Neural cell (in vitro differentiated cells): Measurements from ENCODE around the gene SLC35D1. TPM values are rescaled to one million over a fixed set of nuclear protein-coding genes. Genes with fewer than 3 reads are reported as not detected.
"Not testable (repeated sequence)": the region's sequence is repeated elsewhere in the genome, so short reads cannot be mapped to it uniquely, and the experiment has no call there.

Experiments used
- H2AFZ ChIP-seq: fragments of 200-600, 300-800 bp; sonication (generic), shearing (Covaris generic); 2 replicates; pipeline ENCODE4 v1.6.0; 2014; ENCODE audit warnings: low read depth, mild to moderate bottlenecking, antibody characterized with exemption, low read length, moderate library complexity
- H3F3A ChIP-seq: fragments of 200-600 bp; shearing (Covaris generic); 2 replicates; pipeline ENCODE4 v1.6.1; 2016; ENCODE audit warnings: mild to moderate bottlenecking, moderate library complexity, mixed read lengths, antibody characterized with exemption, low read length; ENCODE audit not compliant: insufficient read depth, poor library complexity, severe bottlenecking
- H3K27ac ChIP-seq: fragments of 200-600, 300-800 bp; sonication (generic), shearing (Covaris generic); 2 replicates; pipeline ENCODE4 v1.5.1; 2014; ENCODE audit warnings: mild to moderate bottlenecking, low read length, moderate library complexity
- H3K27me3 ChIP-seq: fragments of 300-800, 200-600 bp; sonication (generic), shearing (Covaris generic); 2 replicates; pipeline ENCODE4 v1.6.0; 2014; ENCODE audit warnings: mild to moderate bottlenecking, low read depth, low read length, moderate library complexity; ENCODE audit not compliant: insufficient read depth
- H3K36me3 ChIP-seq: fragments of 300-800, 200-600 bp; sonication (generic), shearing (Covaris generic); 2 replicates; pipeline ENCODE4 v1.5.1; 2014; ENCODE audit warnings: mild to moderate bottlenecking, antibody characterized with exemption, low read length, moderate library complexity; ENCODE audit not compliant: insufficient read depth
- H3K4me2 ChIP-seq: fragments of 300-800, 200-600 bp; sonication (generic), shearing (Covaris generic); 2 replicates; pipeline ENCODE4 v1.6.0; 2014; ENCODE audit warnings: mild to moderate bottlenecking, low read length
- H3K4me3 ChIP-seq: fragments of 300-800, 200-600 bp; sonication (generic), shearing (Covaris generic); 2 replicates; pipeline ENCODE4 v1.5.1; 2014; ENCODE audit warnings: mild to moderate bottlenecking, low read length, moderate library complexity
- H3K79me2 ChIP-seq: fragments of 200-600 bp; shearing (Covaris generic); replicated peaks from 2 replicates; pipeline ENCODE4 v1.6.0; 2014; ENCODE audit warnings: mild to moderate bottlenecking, low read length, moderate library complexity; ENCODE audit not compliant: insufficient read depth
- H3K9ac ChIP-seq: fragments of 300-800, 200-600 bp; sonication (generic), shearing (Covaris generic); 2 replicates; pipeline ENCODE4 v1.6.1; 2016; ENCODE audit warnings: mild to moderate bottlenecking, low read length, mixed read lengths
- H3K9me2 ChIP-seq: fragments of 200-600 bp; shearing (Covaris generic); 2 replicates; pipeline ENCODE4 v1.6.1; 2016; ENCODE audit warnings: mild to moderate bottlenecking, low read length, mixed read lengths; ENCODE audit not compliant: insufficient read depth
- H3K9me3 ChIP-seq: fragments of 200-600, 300-800 bp; sonication (generic), shearing (Covaris generic); 2 replicates; pipeline ENCODE4 v1.6.1; 2016; ENCODE audit warnings: mild to moderate bottlenecking, mixed run types, low read length, moderate library complexity, mixed read lengths
- H4K20me1 ChIP-seq: fragments of 200-600 bp; shearing (Covaris generic); 2 replicates; pipeline ENCODE4 v1.6.1; 2016; ENCODE audit warnings: mild to moderate bottlenecking, mixed run types; ENCODE audit not compliant: insufficient read depth
- EP300 ChIP-seq: fragments of 450-650 bp; conservative IDR thresholded peaks from 2 replicates; pipeline ENCODE4 v1.6.1; 2014; ENCODE audit warnings: antibody characterized with exemption, mild to moderate bottlenecking, moderate library complexity; ENCODE audit not compliant: poor library complexity, severe bottlenecking
- EZH2 ChIP-seq: fragments of 200-600, 300-800 bp; shearing (Covaris generic), sonication (generic); IDR thresholded peaks from 2 replicates; pipeline ENCODE4 v1.6.1; 2014; ENCODE audit warnings: antibody characterized with exemption, low read length, borderline replicate concordance, mild to moderate bottlenecking; ENCODE audit not compliant: insufficient read depth, poor library complexity, severe bottlenecking
- MXI1 ChIP-seq: fragments of 450-650 bp; conservative IDR thresholded peaks from 2 replicates; pipeline ENCODE4 v1.6.1; 2014; ENCODE audit warnings: antibody characterized with exemption, mild to moderate bottlenecking; ENCODE audit not compliant: poor library complexity, severe bottlenecking
- POLR2AphosphoS5 ChIP-seq: IDR thresholded peaks from 2 replicates; pipeline ENCODE4 v1.6.1; 2012
- RAD21 ChIP-seq: fragments of 450-650 bp; conservative IDR thresholded peaks from 2 replicates; pipeline ENCODE4 v1.6.1; 2014; ENCODE audit warnings: antibody characterized with exemption, mild to moderate bottlenecking, moderate library complexity
- SMC3 ChIP-seq: fragments of 450-650 bp; conservative IDR thresholded peaks from 2 replicates; pipeline ENCODE4 v1.6.1; 2014; ENCODE audit warnings: antibody characterized with exemption, mild to moderate bottlenecking, moderate library complexity; ENCODE audit not compliant: poor library complexity
- TAF1 ChIP-seq: IDR thresholded peaks from 2 replicates; pipeline ENCODE4 v1.6.1; 2012; ENCODE audit warnings: low read depth
- polyA plus RNA-seq: library from polyadenylated mRNA; depleted of rRNA; stranded (reverse); fragments of >200 nt; gene quantifications from 2 replicates; pipeline ENCODE4 v1.2.3, GENCODE V29; 2014
- TF ChIP-seq, protein P1 (sequence below): fragments of 450-650 bp; IDR thresholded peaks from 2 replicates; pipeline ENCODE4 v1.5.1; 2014; ENCODE audit warnings: antibody characterized with exemption, mild to moderate bottlenecking, moderate library complexity; ENCODE audit not compliant: poor library complexity, severe bottlenecking
- TF ChIP-seq, protein P2 (sequence below): IDR thresholded peaks from 2 replicates; pipeline ENCODE4 v1.6.1; 2012; ENCODE audit warnings: borderline replicate concordance

SLC35D1 gene
- polyA plus RNA-seq, 1 donor from 2014 or later, result 17.9 TPM

DNA sequence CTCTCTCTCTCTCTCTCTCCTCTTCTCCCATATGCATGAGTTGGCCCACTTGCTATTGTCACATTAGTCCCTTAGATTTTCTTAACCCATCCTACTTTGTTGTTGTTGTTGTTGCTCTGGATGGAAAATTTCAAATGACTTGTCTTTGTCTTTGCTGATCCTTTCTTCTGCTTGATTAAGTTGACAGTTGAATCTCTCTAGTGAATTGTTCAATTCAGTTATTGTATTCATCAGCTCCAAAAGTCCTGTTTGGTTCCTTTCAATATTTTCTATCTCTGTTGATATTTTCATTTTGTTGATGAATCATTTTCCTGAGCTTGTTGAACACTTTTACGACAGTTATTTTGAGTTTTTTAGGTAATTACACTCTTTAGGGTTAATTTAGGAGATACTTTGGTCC, 18.8 kb upstream of the SLC35D1 start:
- no peak overlapping the region for H3K27ac ChIP-seq
- no peak overlapping the region for H3K9ac ChIP-seq
- no peaks in the 10 kb centered on the region for H3F3A ChIP-seq
- no peaks in the 10 kb centered on the region for H3K79me2 ChIP-seq
- no peaks in the 10 kb centered on the region for H3K9me2 ChIP-seq
- no peaks in the 10 kb centered on the region for H3K36me3 ChIP-seq
- H3K27me3 ChIP-seq, result no peaks in the 10 kb centered on the region
- no peak overlapping the region for H2AFZ ChIP-seq
- no peak overlapping the region for H3K4me3 ChIP-seq
- no peak overlapping the region for H3K4me2 ChIP-seq
- H4K20me1 ChIP-seq, result no peaks in the 10 kb centered on the region
- TF ChIP-seq RAD21, result no peak
- TF ChIP-seq, protein P1, sequence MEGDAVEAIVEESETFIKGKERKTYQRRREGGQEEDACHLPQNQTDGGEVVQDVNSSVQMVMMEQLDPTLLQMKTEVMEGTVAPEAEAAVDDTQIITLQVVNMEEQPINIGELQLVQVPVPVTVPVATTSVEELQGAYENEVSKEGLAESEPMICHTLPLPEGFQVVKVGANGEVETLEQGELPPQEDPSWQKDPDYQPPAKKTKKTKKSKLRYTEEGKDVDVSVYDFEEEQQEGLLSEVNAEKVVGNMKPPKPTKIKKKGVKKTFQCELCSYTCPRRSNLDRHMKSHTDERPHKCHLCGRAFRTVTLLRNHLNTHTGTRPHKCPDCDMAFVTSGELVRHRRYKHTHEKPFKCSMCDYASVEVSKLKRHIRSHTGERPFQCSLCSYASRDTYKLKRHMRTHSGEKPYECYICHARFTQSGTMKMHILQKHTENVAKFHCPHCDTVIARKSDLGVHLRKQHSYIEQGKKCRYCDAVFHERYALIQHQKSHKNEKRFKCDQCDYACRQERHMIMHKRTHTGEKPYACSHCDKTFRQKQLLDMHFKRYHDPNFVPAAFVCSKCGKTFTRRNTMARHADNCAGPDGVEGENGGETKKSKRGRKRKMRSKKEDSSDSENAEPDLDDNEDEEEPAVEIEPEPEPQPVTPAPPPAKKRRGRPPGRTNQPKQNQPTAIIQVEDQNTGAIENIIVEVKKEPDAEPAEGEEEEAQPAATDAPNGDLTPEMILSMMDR, result no peak
- no peaks in the 10 kb centered on the region for H3K9me3 ChIP-seq

DNA sequence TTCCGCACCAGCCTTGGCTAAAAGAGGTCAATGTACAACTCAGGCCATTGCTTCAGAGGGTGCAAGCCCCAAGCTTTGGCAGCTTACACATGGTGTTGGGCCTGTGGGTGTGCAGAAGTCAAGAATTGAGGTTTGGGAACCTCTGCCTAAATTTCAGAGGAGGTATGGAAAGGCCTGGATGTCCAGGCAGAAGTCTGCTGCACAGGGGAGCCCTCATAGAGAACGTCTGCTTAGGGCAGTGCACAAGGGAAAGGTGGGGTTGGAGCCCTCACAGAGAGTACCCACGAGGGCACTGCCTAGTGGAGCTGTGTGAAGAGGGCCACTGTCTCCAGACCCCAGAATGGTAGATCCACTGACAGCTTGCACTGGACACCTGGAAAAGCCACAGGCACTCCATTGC, 13.7 kb upstream of the SLC35D1 start:
- H3K27ac ChIP-seq, H2AFZ ChIP-seq, H3K4me3 ChIP-seq, H3K4me2 ChIP-seq, H3K9ac ChIP-seq, H3K27me3 ChIP-seq, H3K36me3 ChIP-seq, H3K79me2 ChIP-seq, H3F3A ChIP-seq, H4K20me1 ChIP-seq, H3K9me2 ChIP-seq, H3K9me3 ChIP-seq: not testable (repeated sequence)

DNA sequence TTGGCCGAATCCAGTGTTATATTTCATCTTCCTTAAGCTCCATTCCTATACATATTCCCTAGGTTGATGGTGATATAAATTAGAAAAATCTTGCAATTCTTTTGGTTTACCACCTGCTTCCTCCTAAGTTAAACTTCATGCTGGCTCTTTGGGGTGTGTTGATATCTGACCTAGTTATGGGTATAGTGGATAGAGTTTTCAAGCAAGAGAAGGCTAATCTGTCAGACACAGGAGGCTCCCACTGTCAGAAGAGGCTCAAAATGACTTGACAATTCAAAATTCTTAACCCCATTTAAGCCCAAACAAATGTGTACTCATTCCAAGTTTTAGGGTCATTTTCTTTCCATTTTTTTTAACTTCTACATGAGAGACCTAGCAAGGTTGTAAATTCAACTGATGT, 8.5 kb upstream of the SLC35D1 start:
- H3K9me3 ChIP-seq, result no peaks in the 10 kb centered on the region
- TF ChIP-seq, protein P1, result no peak
- no peak for TF ChIP-seq RAD21
- TF ChIP-seq, protein P2, sequence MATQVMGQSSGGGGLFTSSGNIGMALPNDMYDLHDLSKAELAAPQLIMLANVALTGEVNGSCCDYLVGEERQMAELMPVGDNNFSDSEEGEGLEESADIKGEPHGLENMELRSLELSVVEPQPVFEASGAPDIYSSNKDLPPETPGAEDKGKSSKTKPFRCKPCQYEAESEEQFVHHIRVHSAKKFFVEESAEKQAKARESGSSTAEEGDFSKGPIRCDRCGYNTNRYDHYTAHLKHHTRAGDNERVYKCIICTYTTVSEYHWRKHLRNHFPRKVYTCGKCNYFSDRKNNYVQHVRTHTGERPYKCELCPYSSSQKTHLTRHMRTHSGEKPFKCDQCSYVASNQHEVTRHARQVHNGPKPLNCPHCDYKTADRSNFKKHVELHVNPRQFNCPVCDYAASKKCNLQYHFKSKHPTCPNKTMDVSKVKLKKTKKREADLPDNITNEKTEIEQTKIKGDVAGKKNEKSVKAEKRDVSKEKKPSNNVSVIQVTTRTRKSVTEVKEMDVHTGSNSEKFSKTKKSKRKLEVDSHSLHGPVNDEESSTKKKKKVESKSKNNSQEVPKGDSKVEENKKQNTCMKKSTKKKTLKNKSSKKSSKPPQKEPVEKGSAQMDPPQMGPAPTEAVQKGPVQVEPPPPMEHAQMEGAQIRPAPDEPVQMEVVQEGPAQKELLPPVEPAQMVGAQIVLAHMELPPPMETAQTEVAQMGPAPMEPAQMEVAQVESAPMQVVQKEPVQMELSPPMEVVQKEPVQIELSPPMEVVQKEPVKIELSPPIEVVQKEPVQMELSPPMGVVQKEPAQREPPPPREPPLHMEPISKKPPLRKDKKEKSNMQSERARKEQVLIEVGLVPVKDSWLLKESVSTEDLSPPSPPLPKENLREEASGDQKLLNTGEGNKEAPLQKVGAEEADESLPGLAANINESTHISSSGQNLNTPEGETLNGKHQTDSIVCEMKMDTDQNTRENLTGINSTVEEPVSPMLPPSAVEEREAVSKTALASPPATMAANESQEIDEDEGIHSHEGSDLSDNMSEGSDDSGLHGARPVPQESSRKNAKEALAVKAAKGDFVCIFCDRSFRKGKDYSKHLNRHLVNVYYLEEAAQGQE, result no peak
- TF ChIP-seq MXI1, result no peak
- no peak for TF ChIP-seq EP300
- no peak for TF ChIP-seq SMC3
- TF ChIP-seq POLR2AphosphoS5, result no peak
- no peak for TF ChIP-seq EZH2
- no peak for TF ChIP-seq TAF1
- H2AFZ ChIP-seq, result no peak overlapping the region
- no peak overlapping the region for H3K27ac ChIP-seq
- H3K79me2 ChIP-seq, result no peaks in the 10 kb centered on the region
- H3K27me3 ChIP-seq, result peaks cover 3% of the 10 kb centered on the region
- H3K4me2 ChIP-seq, result no peak overlapping the region
- H3K36me3 ChIP-seq, result no peaks in the 10 kb centered on the region
- no peaks in the 10 kb centered on the region for H4K20me1 ChIP-seq
- no peak overlapping the region for H3K9ac ChIP-seq
- H3F3A ChIP-seq, result no peaks in the 10 kb centered on the region
- H3K4me3 ChIP-seq, result no peak overlapping the region
- no peaks in the 10 kb centered on the region for H3K9me2 ChIP-seq
